K562 (cell line): Measurements from ENCODE around the gene MGP. TPM values are rescaled to one million over a fixed set of nuclear protein-coding genes. Genes with fewer than 3 reads are reported as not detected.

Source experiments
- ATF6 ChIP-seq: sonication (generic); formaldehyde crosslinking; IDR thresholded peaks from 2 replicates; pipeline ENCODE4 v1.4.0; 2020; ENCODE audit warnings: mild to moderate bottlenecking, missing genetic modification reagents
- ATF7 ChIP-seq: fragments of 450-650 bp; IDR thresholded peaks from 2 replicates; pipeline ENCODE4 v1.7.1; 2014; ENCODE audit warnings: mild to moderate bottlenecking, moderate library complexity
- BACH1 ChIP-seq: fragments of 200-800 bp; sonication (Bioruptor generic); IDR thresholded peaks from 2 replicates; pipeline ENCODE4 v1.6.1; 2016; ENCODE audit warnings: missing genetic modification characterization, missing compliant biosample characterization
- BCL6 ChIP-seq: fragments of 250-450 bp; sonication (Bioruptor Pico); IDR thresholded peaks from 2 replicates; pipeline ENCODE4 v1.4.0; 2020
- BCOR ChIP-seq: fragments of 450-650 bp; IDR thresholded peaks from 2 replicates; pipeline ENCODE4 v1.6.1; 2016
- BRD9 ChIP-seq: fragments of 450-650 bp; IDR thresholded peaks from 2 replicates; pipeline ENCODE4 v1.6.1; 2018; ENCODE audit warnings: low read depth; ENCODE audit not compliant: partially characterized antibody
- CXXC5 ChIP-seq: fragments of 250-450 bp; sonication (Bioruptor Pico); IDR thresholded peaks from 2 replicates; pipeline ENCODE4 v1.8.0; 2022; ENCODE audit warnings: inconsistent platforms, mild to moderate bottlenecking, moderate library complexity
- MAFK ChIP-seq: IDR thresholded peaks from 2 replicates; pipeline ENCODE4 v1.6.1; 2011; ENCODE audit warnings: low read length, improper control_type of control experiment
- MAX ChIP-seq: sonication (generic); formaldehyde crosslinking; IDR thresholded peaks from 2 replicates; pipeline ENCODE4 v1.9.0; 2022; ENCODE audit warnings: mild to moderate bottlenecking, missing genetic modification reagents
- MEF2D ChIP-seq: conservative IDR thresholded peaks from 2 replicates; pipeline ENCODE4 v1.6.1; 2016; ENCODE audit warnings: low read depth, missing genetic modification characterization, missing compliant biosample characterization
- MTA3 ChIP-seq: fragments of 450-650 bp; formaldehyde crosslinking; IDR thresholded peaks from 2 replicates; pipeline ENCODE4 v1.6.1; 2017; ENCODE audit warnings: mild to moderate bottlenecking, borderline replicate concordance
- NFE2L1 ChIP-seq: fragments of 450-650 bp; IDR thresholded peaks from 2 replicates; pipeline ENCODE4 v1.6.1; 2016; ENCODE audit warnings: missing genetic modification characterization, low read depth, mild to moderate bottlenecking, missing compliant biosample characterization, moderate library complexity, borderline replicate concordance
- NRF1 ChIP-seq, 2 experiments: fragments of 450-650 bp; IDR thresholded peaks in 1 of 2; conservative IDR thresholded peaks in 1 of 2; 2 replicates each; pipeline ENCODE4 v1.6.1; 2014; ENCODE audit warnings: mild to moderate bottlenecking in 2 of 2
- POLR2B ChIP-seq: fragments of 450-650 bp; IDR thresholded peaks from 2 replicates; pipeline ENCODE4 v1.6.1; 2018; ENCODE audit warnings: low read depth; ENCODE audit not compliant: partially characterized antibody
- RBFOX2 ChIP-seq: fragments of 200-400 bp; formaldehyde crosslinking; IDR thresholded peaks from 2 replicates; pipeline ENCODE4 v1.6.1; 2017; ENCODE audit warnings: low read depth, mild to moderate bottlenecking, low read length, moderate library complexity
- SAP30 ChIP-seq: fragments of 200-600 bp; sonication (generic); IDR thresholded peaks from 2 replicates; pipeline ENCODE4 v1.6.1; 2012; ENCODE audit warnings: borderline replicate concordance, low read depth, mild to moderate bottlenecking, moderate library complexity, low read length, control low read depth, inconsistent platforms; ENCODE audit not compliant: insufficient read depth, poor library complexity, severe bottlenecking
- SIRT6 ChIP-seq: IDR thresholded peaks from one replicate; pipeline ENCODE4 v1.6.1; 2012; ENCODE audit warnings: low read depth, mild to moderate bottlenecking, control low read depth, inconsistent platforms, low read length, moderate library complexity
- SIX5 ChIP-seq, 2 experiments: IDR thresholded peaks; 2 replicates each; pipeline ENCODE4 v1.6.1; 2011; ENCODE audit warnings: low read length in 2 of 2, borderline replicate concordance in 1 of 2, low read depth in 1 of 2, mild to moderate bottlenecking in 1 of 2, moderate library complexity in 1 of 2; ENCODE audit not compliant: insufficient read depth in 1 of 2
- SNAPC5 ChIP-seq: fragments of 250-450 bp; sonication (Bioruptor Pico); IDR thresholded peaks from 2 replicates; pipeline ENCODE4 v1.8.0; 2021; ENCODE audit warnings: moderate library complexity, mild to moderate bottlenecking, inconsistent platforms
- SREBF1 ChIP-seq: fragments of 150-350 bp; IDR thresholded peaks from 2 replicates; pipeline ENCODE4 v1.6.1; 2014; ENCODE audit warnings: antibody characterized with exemption, low read depth, low read length, borderline replicate concordance
- SRSF7 ChIP-seq: fragments of 200-400 bp; formaldehyde crosslinking; optimal IDR thresholded peaks from 2 replicates; pipeline ENCODE3; 2017; ENCODE audit warnings: mild to moderate bottlenecking, low read depth, low read length
- TCF3 ChIP-seq: sonication (generic); formaldehyde crosslinking; IDR thresholded peaks from 2 replicates; pipeline ENCODE4 v1.4.0; 2020; ENCODE audit warnings: mild to moderate bottlenecking, missing genetic modification reagents
- TGIF2 ChIP-seq: sonication (generic); formaldehyde crosslinking; IDR thresholded peaks from 2 replicates; pipeline ENCODE4 v1.8.1; 2022; ENCODE audit warnings: mild to moderate bottlenecking, missing genetic modification reagents, moderate library complexity
- UBTF ChIP-seq, 2 experiments: IDR thresholded peaks; 2 replicates each; pipeline ENCODE4 v1.6.1; 2012; ENCODE audit warnings: improper control_type of control experiment in 2 of 2, low read depth in 2 of 2, low read length in 2 of 2, borderline replicate concordance in 1 of 2
- ZBTB7A ChIP-seq: IDR thresholded peaks from 2 replicates; pipeline ENCODE4 v1.6.1; 2011; ENCODE audit warnings: low read depth, mild to moderate bottlenecking, low read length, moderate library complexity, borderline replicate concordance; ENCODE audit not compliant: control insufficient read depth
- polyA plus RNA-seq, 8 experiments: library from polyadenylated mRNA; depleted of rRNA in 4 of 8; stranded (reverse) in 5 of 8; unstranded in 3 of 8; fragments of >200 nt; fragmentation: Nextera tagmentation in 2 of 8; fragmentation: Illumina TruSeq in 1 of 8; extraction: Ambion mirVana in 2 of 8; extraction: Trizol in 1 of 8; gene quantifications; 2 replicates each; pipeline versions ENCODE4 v1.2.1 to v1.2.3, GENCODE V29; 2011 to 2014; ENCODE audit warnings: inconsistent platforms in 1 of 8, missing spikeins in 1 of 8
- total RNA-seq, 7 experiments: library from RNA; depleted of rRNA in 6 of 7; stranded (reverse); fragments of >200 nt in 6 of 7; fragmentation: Illumina TruSeq in 2 of 7; extraction: Trizol in 2 of 7; gene quantifications; 2 replicates each; pipeline versions ENCODE4 v1.2.1 to v1.2.3, GENCODE V29; 2011 to 2021; ENCODE audit warnings: low replicate concordance in 1 of 7

Gene MGP
- total and polyA plus RNA-seq, 9 of the 15 experiments (the other 6 are each of a cell fraction or from before 2014, with no cell fraction given): 1.2 TPM; not detected in 8

- TF ChIP-seq MTA3 (0 out of 2 replicates have a peak, but pooled peaks have one; percentile 26), ZBTB7A (no peak), SREBF1 (no peak), BCOR (no peak), NRF1 (conservative IDR thresholded peaks at IDR 0.05 in 1 of 2, IDR thresholded peaks at IDR 0.05 in 1 of 2) (peak; percentile 77 to 81), UBTF (IDR thresholded peaks at IDR 0.05; ENCODE audit: borderline replicate concordance in 1 of 2, low read depth in 2 of 2, low read length in 2 of 2) (no peak), POLR2B (no peak), SIRT6 (no peak), SAP30 (no peak), MEF2D (tag) (no peak), BCL6 (CRISPR knock-in tag) (no peak), RBFOX2 (no peak), BRD9 (no peak), NFE2L1 (tag) (no peak), MAFK (no peak), SNAPC5 (CRISPR knock-in tag) (no peak), TCF3 (CRISPR knock-in tag) (peak; percentile 68), ATF6 (no peak), SIX5 (IDR thresholded peaks at IDR 0.05; ENCODE audit: borderline replicate concordance in 1 of 2, insufficient read depth in 1 of 2, low read depth in 1 of 2, low read length in 2 of 2) (no peak), SRSF7 (no peak), CXXC5 (CRISPR knock-in tag) (peak; percentile 80), TGIF2 (no peak), BACH1 (no peak), ATF7 (0 out of 2 replicates have a peak, but pooled peaks have one; percentile 21), MAX (CRISPR knock-in tag) (no peak)
These were observed 42.2 kb downstream of the MGP start, which contains the start of gene ART4 (continued) for GRCh38 chr12:14843425-14843887.
